GM19328 (cell line): ENCODE data around the gene SP1.
"Not testable (repeated sequence)": the region's sequence is repeated elsewhere in the genome, so short reads cannot be mapped to it uniquely, and the experiment has no call there.

Experiments
- ATAC-seq: cut with Tn5 transposase; IDR thresholded peaks from one replicate; pipeline ENCODE4 v1.9.1; 2021; ENCODE audit warnings: mild to moderate bottlenecking, moderate library complexity; ENCODE audit not compliant: unreplicated experiment

SP1 gene

DNA sequence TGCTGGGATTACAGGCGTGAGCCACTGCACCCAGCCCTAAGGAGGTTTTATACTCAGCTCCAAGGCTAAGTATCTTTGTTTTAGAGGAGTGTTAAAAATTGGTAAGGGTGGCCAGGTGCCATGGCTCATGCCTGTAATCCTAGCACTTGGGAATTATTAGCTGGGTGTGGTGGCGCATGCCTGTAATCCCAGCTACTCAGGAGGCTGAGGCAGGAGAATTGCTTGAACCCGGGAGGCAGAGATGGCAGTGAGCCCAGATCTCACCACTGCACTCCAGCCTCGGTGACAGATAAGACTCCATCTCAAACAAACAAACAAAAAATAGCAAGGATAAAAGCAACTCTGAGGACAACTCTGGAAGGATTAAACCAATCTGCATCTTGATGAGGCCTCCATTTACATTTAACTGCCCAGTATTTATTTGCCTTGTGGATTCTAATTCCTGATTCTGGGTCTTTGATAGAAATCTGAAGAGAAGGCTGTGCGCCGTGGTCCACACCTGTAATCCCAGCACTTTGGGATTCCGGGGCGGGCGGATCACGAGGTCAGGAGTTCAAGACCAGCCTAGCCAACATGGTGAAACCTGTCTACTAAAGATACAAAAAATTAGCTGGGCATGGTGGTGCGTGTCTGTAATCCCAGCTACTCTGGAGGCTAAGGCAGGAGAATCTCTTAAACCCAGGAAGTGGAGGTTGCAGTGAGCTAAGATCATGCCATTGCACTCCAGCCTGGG lies 64.8 kb downstream of the SP1 start:
- ATAC-seq, result not testable (repeated sequence)

DNA sequence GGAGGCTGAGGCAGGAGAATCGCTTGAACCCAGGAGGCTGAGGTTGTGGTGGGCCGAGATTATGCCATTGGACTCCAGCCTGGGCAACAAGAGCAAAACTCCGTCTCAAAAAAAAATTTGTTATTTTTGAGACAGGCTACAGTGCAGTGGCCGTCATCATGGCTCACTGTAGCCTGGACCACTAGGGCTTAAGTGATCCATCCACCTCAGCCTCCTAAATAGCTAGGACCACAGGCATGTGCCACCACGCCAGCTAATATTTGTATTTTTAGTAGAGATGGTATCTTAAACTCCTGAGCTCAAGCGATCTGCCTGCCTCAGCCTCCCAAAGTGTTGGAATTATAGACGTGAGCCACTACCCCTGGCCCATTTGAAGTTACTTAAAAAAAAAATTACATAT lies 71.0 kb downstream of the SP1 start:
- ATAC-seq, result no peak

DNA sequence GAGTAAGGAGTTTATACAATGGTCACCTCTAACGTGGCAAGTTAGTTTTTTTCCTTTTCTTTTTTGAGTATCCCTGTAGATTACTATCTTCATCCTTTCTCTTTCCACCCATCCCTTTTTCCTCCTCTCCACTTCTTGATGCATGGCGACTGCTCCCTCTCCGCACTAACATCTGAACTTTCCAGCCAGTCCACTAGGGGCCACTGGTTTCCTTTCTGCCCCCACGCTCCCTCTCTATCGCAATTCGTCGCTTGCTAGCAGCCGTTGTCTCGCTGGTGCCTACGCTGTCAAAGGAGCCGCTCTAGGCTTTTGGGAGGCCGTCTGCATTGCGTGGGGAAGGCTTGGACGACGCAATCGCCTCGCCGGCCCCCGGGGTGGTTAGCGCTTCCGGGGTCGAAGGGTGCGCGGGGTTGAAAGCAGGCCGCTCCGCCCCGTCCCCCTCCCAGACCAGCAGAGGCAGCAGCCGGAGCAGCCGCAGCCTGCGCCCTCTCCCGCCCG lies 71.7 kb downstream of the SP1 start, which contains the start of gene PCBP2:
PCBP2 (plus strand) TSS at position 442 of the 498 bp plus-strand sequence. CDS start 2,699 bp downstream, outside the sequence.
- ATAC-seq, result peak; percentile 95

DNA sequence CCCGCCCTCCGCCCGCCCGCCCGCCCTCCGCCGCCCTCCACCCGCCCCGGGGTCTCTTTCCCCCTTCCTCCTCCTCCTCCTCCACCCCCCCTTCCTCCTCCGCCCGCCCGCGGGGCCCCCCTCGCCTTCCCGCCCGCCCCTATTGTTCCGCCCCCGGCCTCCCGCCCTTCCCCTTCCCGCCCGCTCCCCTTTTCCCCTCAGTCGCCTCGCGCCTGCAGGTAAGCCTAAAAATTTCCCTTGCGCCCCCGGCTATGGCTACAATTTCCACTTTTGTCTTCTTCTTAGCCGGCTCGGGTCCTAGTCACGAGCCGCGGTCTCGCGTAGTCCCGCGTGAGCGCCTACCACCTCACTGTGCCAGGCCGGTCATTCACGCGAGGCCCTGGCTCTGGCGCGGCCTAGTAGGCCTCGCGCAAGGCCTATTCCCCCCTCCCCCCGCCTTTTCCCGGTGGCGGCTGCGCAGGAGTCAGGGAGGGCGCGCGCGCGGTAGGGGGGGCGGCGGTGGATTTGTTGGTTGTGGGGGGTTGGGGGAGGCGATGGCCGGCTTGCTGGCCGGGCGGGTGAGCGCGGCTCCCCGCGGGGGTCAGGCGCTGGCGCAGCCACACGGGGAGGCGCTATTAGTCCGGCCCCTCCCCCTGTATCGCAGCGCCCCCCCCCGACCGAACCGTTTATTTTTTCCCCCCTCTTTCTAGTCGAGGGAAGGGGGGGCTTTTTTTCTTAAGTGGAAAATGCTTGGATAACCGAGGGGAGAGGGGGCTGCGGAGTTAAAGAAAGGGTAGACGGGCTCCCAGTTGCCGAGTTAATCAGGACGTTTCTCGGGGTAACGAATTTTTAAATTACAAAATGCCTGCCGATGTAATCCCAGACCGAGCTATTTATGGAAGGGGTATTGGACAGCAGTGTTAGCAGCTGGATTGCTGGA lies 72.4 kb downstream of the SP1 start:
- ATAC-seq, result peak; percentile 27

DNA sequence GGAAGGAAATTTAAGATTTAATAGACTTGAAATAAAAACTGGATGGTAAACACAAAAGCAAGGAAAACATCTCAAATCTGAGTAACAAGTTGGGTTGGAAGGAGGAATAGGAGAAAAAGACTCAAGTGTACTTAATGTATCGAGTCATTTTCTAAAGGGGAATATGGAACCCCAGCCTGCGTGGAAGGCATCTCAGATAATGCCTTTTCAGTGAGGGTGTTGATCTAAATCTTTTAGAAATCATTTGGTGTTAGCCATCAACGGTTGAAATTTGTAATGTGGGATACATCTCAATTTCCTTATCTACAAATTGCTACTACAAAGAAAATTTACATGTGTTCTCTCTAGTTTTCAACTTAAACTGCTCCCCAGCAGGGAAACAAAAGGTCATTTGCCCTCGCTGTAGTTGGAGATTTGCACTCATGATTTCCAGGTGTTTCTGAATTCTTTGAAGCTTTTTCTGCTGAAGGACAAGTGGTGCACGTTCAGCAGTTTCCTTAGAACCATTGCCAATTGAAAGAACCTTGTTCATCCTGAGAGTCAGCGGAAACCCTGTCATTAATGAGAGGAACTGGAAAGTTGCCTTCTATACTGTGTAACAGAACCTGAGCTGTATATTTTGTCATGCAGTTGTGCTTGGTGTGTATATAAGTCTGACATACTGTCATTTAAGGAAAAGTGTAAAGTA lies 74.1 kb downstream of the SP1 start:
- no peak for ATAC-seq

DNA sequence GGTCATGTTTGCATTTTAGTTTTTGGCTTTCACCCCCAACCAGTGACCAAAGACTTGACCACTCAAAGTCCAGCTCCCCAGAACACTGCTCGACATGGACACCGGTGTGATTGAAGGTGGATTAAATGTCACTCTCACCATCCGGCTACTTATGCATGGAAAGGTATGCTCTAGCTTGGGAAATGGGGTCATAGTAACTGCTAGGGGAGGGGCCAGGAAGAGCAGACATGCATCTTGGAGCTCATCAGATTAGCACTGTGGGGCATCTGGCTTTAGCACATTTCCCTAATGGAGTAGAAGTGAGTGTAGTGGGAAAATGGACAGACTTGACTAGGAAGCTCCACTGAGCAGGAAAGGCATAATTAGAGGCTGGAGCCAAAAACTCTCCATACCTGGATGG lies 74.7 kb downstream of the SP1 start:
- ATAC-seq, result no peak

DNA sequence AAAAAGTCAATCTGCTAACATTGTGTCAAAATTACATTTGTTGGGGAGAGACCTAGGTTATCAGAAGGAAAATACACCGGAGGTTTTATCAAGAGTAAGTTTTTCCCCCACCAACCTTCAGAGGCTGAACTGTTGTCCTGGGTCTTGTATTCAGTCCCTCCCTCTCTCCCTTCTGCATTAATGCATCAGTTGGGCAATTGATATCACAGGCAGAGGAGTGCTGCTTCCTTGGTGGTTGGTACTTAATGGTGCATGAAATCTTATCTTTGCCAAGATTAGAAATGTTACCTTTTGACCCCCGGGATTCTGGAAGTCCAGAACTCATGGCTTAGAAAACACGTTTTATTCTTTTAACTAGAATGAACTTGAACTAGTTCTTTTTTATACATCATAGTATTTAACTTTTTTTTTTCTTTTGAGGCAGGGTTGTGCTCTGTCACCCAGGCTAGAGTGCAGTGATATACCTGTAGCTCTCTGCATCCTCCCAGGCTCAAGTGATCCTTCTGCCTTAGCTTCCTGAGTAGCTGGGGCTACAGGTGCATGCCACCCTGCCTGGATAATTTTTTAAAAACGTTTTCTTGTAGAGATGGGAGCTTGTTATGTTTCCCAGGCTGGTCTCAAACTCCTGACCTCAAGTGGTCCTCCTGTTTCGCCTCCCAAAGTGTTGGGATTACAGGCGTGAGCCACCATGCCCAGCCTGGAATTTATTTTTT lies 76.8 kb downstream of the SP1 start:
- no peak for ATAC-seq

DNA sequence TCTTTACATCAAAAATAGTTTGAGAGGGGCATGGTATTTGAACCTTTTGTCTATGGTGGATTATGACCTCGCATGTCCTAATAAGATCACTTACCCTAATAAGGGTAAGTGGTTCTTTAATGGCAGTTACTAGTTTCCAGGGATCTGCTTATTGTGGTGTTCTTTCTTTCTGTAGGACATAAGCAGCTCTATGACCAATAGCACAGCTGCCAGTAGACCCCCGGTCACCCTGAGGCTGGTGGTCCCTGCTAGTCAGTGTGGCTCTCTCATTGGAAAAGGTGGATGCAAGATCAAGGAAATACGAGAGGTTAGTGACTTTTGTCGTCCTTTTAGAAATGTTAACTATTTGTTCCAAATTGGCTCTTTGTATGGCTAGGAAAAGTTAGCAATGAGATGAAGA lies 79.1 kb downstream of the SP1 start:
- no peak for ATAC-seq

DNA sequence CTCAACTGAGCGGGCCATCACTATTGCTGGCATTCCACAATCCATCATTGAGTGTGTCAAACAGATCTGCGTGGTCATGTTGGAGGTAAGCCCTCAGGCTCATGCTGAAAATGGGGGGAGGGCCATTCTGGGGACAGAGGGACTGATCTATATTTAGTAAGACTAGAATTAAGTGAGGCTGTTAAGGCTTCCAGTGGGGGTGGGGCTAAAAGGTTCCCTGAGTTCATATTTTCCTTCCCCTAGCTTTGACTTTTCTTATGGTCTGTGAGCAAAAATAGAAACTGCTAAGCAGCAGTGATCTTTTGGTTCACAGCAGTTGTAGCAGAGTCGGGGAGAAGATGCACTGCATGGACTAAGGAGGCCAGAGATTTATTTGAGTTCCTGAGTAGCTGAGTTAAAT lies 81.1 kb downstream of the SP1 start:
- ATAC-seq, result no peak

DNA sequence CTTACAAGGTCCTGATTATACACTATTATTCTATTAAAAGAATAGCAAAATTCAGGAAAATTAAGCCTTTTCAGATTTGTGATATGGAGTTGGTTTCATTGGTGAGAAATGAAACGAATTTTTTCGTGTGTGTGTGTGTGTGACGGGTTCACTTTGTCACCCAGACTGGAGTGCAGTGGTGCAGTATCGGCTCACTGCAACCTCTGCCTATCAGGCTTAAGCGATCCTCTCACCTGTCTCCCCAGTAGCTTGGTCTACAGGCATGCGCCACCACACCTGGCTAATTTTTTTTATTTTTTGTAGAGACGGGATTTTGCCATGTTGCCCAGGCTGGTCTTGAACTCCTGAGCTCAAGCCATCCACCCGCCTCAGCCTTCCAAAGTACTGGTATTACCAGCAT lies 81.6 kb downstream of the SP1 start:
- ATAC-seq, result no peak

DNA sequence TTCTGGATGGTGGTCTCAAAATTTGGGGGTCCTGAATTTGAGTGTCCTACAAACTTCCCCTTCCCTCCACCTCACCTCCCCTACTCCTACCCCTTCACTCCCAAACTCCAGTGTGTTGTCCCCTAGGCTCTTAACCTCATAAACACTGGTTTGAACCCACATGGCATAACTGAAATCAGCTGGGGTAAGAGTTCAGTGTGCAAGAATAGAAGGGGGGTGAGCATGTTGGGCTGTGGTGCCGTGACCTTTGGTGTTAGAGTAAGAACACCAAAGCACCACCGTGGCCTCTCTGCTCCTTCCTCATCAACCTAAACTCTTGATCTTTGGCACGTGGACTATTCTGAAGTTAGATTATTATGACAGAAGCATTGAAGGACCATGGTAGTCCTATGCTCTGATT lies 83.0 kb downstream of the SP1 start:
- no peak for ATAC-seq

DNA sequence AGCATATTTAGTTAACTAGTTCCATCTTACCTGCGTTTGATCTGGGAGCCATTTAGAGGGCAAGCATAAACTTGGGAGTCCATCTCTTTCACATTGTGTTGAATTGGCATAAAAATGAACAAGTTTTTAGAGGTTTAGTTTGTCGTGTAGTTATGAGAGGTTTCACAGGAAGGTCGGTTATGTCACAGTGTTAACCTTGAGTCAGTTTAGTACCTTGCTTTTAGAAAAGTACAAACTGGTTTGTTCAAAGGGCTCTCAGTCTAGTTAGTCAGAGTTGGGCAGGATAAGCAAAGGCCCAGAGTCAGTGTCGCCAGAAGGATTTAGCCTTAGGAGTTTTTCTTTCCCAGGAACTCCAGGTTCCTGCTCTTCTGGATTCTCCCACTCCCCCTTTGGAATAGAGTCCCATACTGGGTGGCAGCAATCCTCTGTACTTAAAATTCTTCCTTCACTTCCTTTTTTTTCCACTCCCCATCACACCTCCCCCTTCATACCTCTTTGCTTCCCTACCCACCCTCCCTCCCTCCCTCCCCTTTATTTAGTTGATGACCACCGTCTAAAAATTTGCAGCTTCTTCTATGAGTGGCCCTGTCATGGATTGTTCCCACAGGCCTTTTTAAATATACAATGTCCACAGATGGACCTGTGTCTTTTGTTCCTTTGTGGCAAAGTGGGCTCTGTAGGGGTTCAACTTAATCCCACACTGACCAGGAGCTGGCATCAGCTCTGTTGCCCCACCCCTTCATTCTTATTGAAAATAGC lies 84.0 kb downstream of the SP1 start:
- no peak for ATAC-seq

DNA sequence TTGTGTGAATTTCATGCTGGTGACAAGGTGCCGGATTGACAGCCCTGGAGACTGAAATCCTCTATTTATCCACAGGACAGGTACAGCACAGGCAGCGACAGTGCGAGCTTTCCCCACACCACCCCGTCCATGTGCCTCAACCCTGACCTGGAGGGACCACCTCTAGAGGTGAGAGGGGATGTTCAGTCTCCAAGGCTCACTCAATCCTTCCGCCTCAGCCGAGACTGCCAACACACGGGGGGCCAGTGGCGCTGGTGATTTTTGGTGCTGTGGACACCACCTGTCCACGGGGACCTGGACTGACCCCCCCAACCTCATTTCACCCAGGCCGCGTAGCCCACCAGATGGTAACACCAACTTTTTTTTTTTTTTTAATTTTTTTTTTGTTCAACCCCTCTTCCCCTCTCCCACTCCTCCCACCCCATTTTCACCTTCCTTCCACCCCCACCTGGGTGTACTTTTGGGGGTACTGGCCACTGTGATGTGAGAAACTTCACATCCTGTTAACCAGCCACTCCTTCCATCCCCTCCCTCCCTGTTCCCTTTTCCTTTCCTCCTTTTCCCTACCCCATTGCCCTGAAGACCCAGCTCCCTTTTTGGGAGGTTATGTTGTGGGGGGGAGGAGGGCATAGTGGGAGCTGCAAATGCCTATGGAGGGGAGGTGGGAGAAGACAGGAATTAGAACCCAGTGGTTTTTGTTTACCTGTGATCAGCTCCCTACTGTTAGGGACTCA lies 84.9 kb downstream of the SP1 start:
- ATAC-seq, result no peak

DNA sequence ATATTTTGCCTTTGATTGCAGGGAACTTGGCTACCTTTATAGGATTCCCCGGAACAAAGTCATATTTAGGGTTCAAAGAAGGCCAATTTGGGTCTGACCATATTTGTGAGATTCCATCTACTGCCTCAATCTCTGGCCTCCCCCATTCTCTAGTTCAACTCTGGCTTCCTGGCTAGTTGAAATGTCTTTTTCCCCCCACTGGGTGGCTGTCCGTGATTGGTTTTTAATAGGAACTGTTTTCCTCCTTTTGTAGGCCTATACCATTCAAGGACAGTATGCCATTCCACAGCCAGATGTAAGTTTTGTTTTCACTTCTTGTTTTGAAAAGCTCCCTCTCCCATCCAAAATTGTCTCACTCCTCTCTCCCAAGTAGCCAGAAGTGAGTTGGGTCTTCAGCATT lies 85.7 kb downstream of the SP1 start:
- ATAC-seq, result no peak
